GM10847 (cell line): ENCODE results near the gene DNAI1.

ENCODE experiments used
- POLR2A ChIP-seq: IDR thresholded peaks from 2 replicates; pipeline ENCODE4 v1.6.1; 2011; ENCODE audit not compliant: insufficient read length; ENCODE audit errors: extremely low read depth

Gene DNAI1

DNA sequence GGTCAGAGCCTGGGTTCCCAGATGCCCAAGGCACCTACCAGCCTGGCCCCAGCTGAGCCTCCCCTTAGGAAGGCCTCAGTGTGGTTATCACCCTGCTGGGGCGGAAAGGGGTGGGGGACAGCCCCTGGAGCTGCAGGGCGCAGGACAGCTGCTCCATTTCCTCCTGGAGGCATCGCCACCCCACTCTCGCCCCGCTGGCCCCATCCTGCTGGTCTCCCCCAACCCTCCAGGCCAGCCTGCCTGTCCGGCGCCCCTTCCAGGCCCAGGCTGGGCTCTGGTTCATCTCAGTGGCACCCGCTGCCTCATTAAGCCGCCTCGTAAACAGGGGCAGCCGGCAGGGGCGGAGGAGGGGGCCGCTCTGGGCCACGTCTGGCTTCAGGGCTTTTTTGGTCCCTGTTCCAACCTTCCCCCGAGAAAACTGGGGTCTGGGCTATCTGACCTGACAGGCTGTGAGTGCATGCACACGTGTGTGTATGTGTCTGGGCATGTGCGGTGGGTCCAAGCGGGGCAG is 95.0 kb downstream of the DNAI1 start:
- TF ChIP-seq POLR2A, result no peak

DNA sequence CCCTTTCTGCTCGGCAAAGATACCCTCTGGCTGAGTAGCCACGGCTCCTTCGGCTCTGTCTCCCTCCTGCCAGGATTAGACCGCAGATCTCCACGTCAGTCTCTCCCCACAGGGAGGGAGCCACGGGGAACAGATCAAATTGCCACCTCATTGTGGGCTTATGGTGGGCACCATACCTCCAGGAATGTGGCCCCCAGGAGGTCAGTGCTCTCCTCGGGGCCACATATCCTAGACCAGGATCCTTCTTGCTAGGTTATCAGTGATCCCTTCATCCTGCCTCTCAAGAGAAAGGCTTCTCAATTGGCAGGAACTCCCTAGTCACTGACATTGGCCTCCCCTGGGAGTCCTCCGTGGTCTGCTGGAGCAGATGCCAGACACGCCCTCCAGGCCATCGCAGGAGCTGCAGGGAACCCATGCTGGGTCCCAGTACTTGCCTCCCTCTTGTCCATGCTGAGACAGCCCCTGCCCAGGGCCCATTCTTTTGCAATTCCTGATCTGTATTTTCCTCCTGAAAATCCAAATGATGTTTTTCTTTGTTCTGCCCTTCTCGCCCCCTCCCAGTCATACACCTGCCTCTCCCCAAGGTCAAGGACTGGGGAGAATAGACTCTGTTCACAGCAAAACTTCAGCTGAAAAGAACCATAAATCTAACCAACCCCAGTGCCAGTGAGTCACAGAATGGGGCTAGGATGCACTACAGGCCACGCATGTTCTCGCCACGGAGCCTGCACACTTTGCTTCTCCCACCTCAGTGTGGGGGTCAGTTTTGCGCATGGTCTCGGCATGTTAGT is 95.8 kb downstream of the DNAI1 start:
- TF ChIP-seq POLR2A, result no peak

DNA sequence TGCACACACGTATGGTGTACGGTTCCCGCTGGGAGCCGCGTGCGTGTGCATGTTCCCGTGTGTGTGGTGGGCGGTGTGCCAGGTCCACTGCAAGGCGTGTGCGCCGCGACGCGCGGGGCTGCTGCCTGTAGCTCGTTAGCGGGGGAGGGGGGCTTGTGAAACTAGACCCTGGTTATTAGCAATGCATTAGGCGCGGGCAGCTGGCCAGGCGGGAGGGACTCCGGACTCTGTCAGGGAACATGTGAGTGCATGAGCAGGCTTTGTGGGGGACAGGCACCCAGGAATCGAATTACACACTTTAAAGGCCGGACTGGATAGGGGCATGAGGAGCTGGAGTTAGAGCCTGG is 96.4 kb downstream of the DNAI1 start:
- TF ChIP-seq POLR2A, result no peak

DNA sequence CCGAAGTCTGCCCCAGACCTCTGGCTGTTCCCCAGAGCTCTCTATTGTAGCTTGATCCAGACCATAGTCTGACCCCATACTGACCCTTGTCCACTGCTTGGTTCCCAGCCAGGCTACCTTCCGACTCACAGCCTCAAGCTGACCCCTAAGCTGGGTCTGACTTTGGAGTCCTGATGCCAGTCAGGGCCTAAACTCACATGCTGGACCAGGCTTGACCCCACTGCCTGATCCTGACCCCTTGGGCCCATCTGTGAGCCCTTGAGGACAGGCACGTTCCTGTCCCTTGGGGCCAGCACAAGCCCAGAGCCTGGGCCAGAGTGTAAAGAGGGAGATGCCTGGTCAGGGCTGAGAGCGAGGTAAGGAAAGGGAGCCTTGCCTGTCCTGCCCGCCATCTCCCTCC is 96.9 kb downstream of the DNAI1 start:
- no peak for TF ChIP-seq POLR2A

DNA sequence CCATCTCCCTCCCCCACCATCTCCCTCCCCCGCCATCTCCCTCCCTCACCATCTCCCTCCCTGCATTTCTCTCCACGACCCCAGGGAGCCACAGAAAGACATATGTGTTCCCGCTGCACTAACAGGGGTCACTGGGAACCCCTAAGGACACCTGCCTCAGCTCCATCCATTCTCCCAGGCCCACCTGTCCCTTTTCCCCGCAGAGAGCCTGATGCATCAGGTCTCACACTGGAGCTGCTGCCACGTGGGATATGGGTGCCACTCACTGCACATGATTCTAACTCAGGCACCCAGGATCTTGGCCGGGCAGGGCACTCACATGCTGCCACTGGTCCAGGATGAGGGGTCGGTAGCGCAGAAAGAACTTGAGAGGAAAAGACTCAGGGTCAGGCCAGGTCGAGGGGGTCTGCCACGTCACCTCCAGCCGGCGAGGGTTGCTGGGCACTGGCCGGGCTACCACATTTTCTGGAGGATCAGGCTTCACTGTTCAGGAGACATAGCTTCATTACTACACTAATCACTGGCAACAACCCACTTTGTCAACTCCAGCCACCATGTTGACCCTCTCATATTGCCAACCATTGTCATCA is 97.4 kb downstream of the DNAI1 start:
- TF ChIP-seq POLR2A, result no peak

DNA sequence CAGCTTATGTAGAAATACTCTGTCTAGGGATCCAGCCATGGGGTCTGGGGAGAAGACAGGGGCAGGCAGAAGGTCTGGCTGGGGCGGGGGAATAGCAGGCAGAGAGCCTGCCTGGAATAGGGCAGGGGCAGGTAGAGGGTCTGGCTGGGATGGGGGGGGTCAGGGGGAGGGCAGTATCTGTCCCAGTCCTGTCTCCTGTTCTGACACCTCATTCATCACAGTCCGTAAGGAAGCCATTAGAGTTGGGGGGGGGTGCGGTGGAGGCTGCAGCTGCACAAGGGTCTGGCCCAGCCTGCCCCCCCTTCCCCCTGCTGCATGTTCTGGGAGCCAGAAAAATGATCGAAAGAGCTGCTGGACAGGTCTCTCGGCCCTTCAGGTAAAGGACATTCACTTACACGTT is 98.3 kb downstream of the DNAI1 start:
- TF ChIP-seq POLR2A, result no peak

DNA sequence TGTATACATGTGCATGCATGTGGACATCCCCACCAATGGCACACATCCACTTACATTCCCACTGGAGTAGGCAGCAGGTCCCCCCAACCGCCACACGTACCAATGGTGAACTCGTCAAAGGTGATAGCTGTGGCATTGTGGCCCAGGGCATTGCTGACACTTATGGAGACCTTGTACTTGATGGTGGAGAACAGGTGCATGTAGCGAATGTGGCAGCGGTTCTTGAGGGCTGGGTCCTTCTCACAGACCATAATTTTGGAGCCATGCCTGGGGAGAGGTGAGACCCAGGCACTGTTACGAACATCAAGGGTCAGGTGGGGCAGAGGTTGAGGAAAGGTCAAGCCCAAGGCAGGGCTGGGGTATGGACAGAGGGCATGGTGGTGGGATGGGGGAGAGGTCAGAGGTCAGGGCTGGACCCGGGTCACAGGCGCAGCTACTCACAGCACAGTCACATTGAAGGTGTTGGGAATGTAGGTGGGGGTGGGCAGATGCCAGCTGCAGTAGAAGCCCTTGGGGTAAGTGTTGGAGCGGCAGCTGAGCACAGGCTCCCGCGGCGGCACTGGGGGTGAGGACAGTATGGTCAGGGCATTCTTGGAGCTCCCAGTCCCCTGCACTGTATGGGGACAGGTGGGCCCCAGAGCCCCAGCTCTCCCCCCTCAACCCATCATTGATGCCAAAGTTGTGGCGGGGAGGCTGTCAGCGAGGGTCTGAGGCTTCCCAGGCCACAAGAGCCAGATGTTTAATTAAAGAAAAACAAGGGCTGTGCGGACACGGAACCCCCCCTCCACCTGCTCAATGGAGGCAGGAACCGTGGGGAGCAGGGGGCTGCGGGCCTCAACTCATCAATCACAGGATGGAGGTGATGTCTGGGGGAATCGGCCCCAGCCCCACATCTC is 99.1 kb downstream of the DNAI1 start:
- TF ChIP-seq POLR2A, result no peak

DNA sequence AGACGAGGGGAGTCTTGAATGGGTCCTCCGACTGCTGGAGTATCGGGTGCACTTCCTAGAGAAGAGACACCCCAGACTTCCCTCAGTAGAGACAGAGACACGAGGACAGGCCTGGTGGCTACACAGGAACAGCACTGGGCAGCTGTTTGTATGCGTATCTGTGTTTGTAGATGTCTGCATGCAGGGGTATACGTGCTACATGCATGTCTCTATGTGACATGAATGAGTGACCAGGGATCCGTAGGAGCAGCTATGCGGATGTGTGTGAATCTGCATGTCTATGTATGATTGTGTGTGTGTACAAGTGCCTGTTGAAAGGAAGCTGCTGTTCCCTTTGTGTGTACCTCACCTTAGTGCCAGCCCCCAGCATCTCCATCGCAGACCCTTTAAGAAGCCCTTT is 99.8 kb downstream of the DNAI1 start:
- no peak for TF ChIP-seq POLR2A

DNA sequence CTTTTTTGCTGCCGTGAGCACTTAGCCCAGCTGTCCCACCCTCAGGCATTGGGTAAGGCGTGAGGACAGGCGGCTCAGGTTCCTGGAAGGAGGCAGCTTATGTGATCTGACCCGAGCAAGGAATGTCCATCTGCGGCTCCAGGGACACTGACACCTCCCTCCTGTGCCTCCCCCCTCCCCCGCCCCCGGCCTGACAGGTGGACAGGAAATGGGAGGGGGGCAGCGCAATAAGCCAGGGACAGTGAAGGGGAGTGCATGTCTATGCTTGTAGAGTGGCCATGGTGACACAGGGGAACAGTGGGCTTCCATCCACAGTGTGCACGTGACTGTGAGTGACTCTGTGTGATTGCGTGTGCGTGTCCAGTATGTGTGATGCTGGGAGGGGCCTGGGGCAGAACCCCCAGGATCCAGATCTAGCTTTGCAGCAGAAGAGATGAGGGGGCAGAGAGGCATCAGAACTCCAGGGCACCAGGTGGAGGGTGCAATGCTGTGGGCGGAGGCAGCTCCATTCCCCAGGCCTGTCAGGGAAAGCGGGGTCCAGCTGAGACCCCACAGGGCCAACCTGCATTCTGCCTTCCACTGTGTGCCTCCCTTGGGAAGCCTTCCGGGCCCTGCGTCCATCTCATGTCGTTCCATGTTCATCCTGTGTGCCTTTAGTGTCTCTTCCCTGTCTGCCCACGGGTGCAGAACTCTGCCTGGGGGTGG is 100.5 kb downstream of the DNAI1 start:
- TF ChIP-seq POLR2A, result no peak

DNA sequence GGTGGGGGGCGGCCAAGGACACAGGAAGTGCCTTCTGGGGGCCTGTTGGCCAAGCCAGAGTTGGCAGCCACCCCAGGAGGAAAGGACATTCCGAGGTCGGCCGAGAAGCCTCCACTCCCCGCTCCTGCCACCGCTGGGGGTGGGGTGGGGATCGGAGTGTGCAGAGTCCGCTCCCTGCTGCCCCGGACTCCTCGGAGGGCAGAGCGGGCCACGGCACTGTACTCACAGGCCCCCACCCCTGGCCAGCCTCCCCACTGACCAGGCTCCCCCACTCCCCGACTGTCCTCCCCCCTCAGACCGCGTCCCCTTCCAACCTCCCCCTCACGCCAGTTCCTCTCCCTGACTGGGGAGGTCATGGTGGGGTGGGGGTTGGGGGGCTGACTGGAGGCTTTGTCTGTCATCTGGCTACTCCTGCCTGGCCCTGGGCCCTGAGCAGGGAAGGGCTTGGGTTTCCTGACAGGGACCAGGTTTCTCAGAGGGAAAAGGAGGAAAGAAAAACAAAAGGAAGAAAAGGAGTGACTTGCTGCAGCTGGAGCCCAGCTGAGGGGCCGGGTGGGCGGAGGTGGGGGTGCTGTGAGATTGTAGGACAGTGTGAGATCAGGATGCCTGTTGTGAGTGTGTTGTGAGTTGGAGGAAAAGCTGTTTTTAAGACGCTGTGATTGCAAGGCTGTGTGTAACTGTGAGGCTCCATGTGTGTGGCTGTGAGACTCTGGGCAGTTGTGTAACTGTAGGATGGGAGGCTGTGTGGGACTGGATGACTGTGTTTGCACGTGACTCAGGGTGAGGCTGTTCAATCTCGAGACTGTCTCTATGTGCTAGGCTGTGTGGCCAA is 101.2 kb downstream of the DNAI1 start:
- no peak for TF ChIP-seq POLR2A

DNA sequence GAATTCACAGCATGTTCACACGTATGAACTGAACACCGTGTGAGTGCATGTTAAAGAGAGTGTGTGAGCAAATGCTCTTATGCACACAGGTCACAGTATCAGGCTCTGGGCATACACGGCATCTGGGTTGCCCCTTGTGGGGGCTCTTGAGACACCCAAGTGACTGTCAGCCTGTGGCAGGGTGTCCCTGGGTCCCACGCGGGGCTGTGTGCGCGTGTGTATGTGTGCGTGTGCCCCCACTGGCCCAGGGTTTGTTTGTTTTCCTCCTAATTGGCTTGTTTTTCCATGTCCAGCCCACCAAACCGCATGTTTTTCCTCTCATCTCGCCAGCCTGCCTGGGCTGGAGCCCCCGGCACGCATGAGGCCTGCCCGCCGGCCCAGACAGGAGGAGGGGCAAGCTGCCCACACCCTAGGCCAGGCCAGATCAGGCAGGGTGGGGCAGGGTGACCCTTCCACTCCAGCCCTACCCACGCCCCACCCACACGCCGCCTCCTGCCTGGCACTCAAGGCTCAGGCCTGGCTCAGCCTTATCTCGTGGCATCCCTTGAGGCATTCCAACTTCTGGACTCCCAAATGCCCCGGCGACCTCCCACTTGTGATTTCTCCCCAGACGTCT is 102.1 kb downstream of the DNAI1 start:
- no peak for TF ChIP-seq POLR2A

DNA sequence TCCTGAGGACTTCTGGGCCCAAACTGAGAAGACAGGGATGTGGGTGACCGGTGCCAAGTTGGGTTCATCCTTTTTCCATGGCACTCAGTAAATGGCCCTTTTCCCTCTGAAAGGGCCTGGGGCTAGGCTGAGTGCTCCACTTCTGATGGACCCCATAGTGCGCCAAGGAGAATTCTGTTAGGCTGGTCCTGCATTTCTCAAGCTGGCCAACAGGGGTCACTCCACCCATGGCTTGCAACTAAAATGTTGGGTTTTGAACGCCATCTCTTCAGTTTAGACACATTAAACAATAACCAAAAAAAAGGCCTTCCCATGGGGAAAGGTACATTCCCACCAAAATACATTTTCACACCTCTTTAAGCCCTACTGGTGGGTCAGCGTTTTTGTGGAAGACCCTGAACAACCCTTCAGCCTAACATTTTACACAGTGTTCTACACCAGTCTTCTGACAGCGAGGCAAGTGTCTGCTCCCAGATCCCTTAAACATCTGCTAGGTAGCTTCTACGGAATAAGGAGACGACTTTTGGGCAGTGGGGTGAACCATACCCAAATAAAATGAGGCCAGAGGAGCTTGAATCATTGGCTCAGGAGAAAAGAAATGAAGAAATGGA is 103.6 kb downstream of the DNAI1 start:
- no peak for TF ChIP-seq POLR2A

DNA sequence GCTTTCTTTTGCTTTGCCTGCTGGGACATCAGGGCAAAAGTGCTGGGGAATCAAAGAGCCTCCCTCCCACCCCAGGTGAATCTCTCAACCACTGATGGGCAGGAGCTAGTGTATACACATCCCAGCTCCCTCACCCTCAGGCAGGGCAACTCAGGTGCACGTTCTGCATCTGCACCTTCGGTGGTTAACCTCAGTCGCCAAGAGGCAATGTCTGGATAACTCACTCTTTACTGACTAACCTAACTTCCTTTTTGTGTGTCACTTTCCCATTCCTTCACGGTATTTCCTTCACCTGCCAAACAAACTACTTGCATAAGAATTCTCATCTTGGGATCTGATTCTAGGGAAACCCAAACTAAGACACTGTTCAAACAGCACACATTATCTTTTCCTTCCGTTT is 104.7 kb downstream of the DNAI1 start:
- no peak for TF ChIP-seq POLR2A

DNA sequence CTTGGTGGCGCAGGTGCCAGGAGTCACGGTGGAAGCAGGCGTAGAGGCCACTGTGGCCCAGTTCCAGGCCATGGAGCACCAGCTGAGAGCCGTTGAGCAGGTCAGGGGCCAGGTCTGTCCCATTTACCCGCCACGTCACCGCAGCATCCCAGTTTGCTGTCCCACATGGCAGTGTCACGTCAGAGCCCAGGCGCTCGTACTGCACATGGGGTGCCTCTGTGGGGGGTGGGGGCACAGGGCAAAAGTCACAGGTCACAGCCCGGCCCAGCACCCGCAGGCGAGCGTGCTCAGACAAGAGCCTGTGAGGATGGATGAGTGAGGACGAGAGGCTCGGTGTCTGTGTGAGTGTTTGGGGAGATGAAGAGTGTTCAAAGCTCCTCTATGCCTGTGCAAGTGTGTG is 106.0 kb downstream of the DNAI1 start:
- TF ChIP-seq POLR2A, result no peak
